SK-N-SH (cell line): Measurements from ENCODE around the gene MYL12B. TPM values are rescaled to one million over a fixed set of nuclear protein-coding genes. Genes with fewer than 3 reads are reported as not detected.
A peak's percentile ranks its signal among the peaks of the same experiment; 100 is the strongest.

Source experiments
- CTCF ChIA-PET: fragments of 300-600, 350-600 bp; formaldehyde crosslinking; extraction: SDS; loops from one replicate; lab custom pipeline; 2021; lab: Yijun Ruan, JAX
- POLR2A ChIA-PET: fragments of 350-600 bp; sonication (Branson Sonifier 250); formaldehyde crosslinking; extraction: SDS; loops from one replicate; lab custom pipeline; 2020; ENCODE audit warnings: antibody characterized with exemption, inconsistent platforms; lab: Yijun Ruan, JAX
- DNase-seq: peaks from one replicate; pipeline ENCODE4 v3.0.0; 2012
- H2AFZ ChIP-seq: fragments of 200-600 bp; sonication (generic); 2 replicates; pipeline ENCODE4 v1.8.1; 2016; ENCODE audit warnings: antibody characterized with exemption, mild to moderate bottlenecking, low read depth
- H3F3A ChIP-seq: fragments of 200-600 bp; sonication (generic); replicated peaks from 2 replicates; pipeline ENCODE3; 2016; ENCODE audit warnings: antibody characterized with exemption, mild to moderate bottlenecking; ENCODE audit not compliant: insufficient read depth
- H3K27ac ChIP-seq, 2 experiments: fragments of 200-500 bp in 1 of 2; fragments of 200-600 bp in 1 of 2; sonication (Bioruptor generic) in 1 of 2; sonication (generic), shearing (Covaris generic) in 1 of 2; 2 replicates each; pipeline versions ENCODE4 v1.5.1 to v1.6.1; 2014 to 2016; ENCODE audit warnings: low read depth in 2 of 2, inconsistent platforms in 1 of 2, low read length in 1 of 2, mild to moderate bottlenecking in 1 of 2, mixed read lengths in 1 of 2
- H3K27me3 ChIP-seq: fragments of 200-600 bp; sonication (generic), shearing (Covaris generic); 2 replicates; pipeline ENCODE4 v1.6.1; 2016; ENCODE audit warnings: mixed run types; ENCODE audit not compliant: insufficient read depth
- H3K36me3 ChIP-seq, 2 experiments: fragments of 200-500 bp in 1 of 2; fragments of 200-600 bp in 1 of 2; sonication (Bioruptor generic) in 1 of 2; sonication (generic) in 1 of 2; replicated peaks in 1 of 2; 2 replicates each; pipeline versions ENCODE3 to v1.5.1; 2014 to 2016; ENCODE audit warnings: low read length in 1 of 2, mild to moderate bottlenecking in 1 of 2; ENCODE audit not compliant: insufficient read depth in 2 of 2, control insufficient read depth in 1 of 2
- H3K4me1 ChIP-seq, 2 experiments: fragments of 200-500 bp in 1 of 2; fragments of 200-600 bp in 1 of 2; sonication (Bioruptor generic) in 1 of 2; sonication (generic), shearing (Covaris generic) in 1 of 2; 2 replicates each; pipeline versions ENCODE4 v1.5.1 to v1.6.1; 2014 to 2016; ENCODE audit warnings: low read depth in 1 of 2, low read length in 1 of 2, mixed run types in 1 of 2; ENCODE audit not compliant: insufficient read depth in 2 of 2, control insufficient read depth in 1 of 2
- H3K4me2 ChIP-seq: fragments of 200-600 bp; sonication (generic), shearing (Covaris generic); 2 replicates; pipeline ENCODE4 v1.6.1; 2017; ENCODE audit warnings: mixed run types
- H3K4me3 ChIP-seq, 2 experiments: fragments of 200-500 bp in 1 of 2; fragments of 200-600 bp in 1 of 2; sonication (Bioruptor generic) in 1 of 2; sonication (generic), shearing (Covaris generic) in 1 of 2; 2 replicates each; pipeline versions ENCODE4 v1.5.1 to v1.8.1; 2014 to 2016; ENCODE audit warnings: low read depth in 2 of 2, inconsistent platforms in 1 of 2, low read length in 1 of 2, mild to moderate bottlenecking in 1 of 2, mixed read lengths in 1 of 2, moderate library complexity in 1 of 2
- H3K79me2 ChIP-seq: fragments of 200-600 bp; sonication (generic); 2 replicates; pipeline ENCODE4 v1.8.1; 2017; ENCODE audit warnings: mild to moderate bottlenecking; ENCODE audit not compliant: insufficient read depth
- H3K9ac ChIP-seq: fragments of 200-600 bp; sonication (generic); 2 replicates; pipeline ENCODE4 v1.6.1; 2017; ENCODE audit warnings: mixed run types
- H3K9me2 ChIP-seq: fragments of 200-600 bp; sonication (generic); 2 replicates; pipeline ENCODE4 v1.6.1; 2017; ENCODE audit warnings: mixed run types
- H3K9me3 ChIP-seq: fragments of 200-600 bp; sonication (generic); 2 replicates; pipeline ENCODE4 v1.6.1; 2017; ENCODE audit warnings: mixed run types, mild to moderate bottlenecking, moderate library complexity
- H4K20me1 ChIP-seq: fragments of 200-600 bp; sonication (generic); 2 replicates; pipeline ENCODE4 v1.6.1; 2017; ENCODE audit warnings: mild to moderate bottlenecking, mixed run types; ENCODE audit not compliant: insufficient read depth
- CTCF ChIP-seq: fragments of 200-600 bp; sonication (generic); IDR thresholded peaks from 2 replicates; pipeline ENCODE4 v1.6.1; 2017; ENCODE audit warnings: antibody characterized with exemption, mild to moderate bottlenecking, moderate library complexity
- EP300 ChIP-seq, 2 experiments: IDR thresholded peaks; 2 replicates each; pipeline versions ENCODE4 v1.4.0 to v1.6.1; 2012; ENCODE audit warnings: borderline replicate concordance in 1 of 2, low read depth in 1 of 2, low read length in 1 of 2
- EZH2phosphoT487 ChIP-seq: fragments of 200-600 bp; sonication (generic); IDR thresholded peaks from 2 replicates; pipeline ENCODE4 v1.6.1; 2017; ENCODE audit warnings: low read depth, mixed run types, mild to moderate bottlenecking, antibody characterized with exemption, moderate library complexity, borderline replicate concordance
- FOXJ3 ChIP-seq: sonication (generic); formaldehyde crosslinking; IDR thresholded peaks from 2 replicates; pipeline ENCODE4 v1.5.1; 2020; ENCODE audit warnings: mild to moderate bottlenecking, missing genetic modification reagents
- GABPA ChIP-seq: IDR thresholded peaks from 2 replicates; pipeline ENCODE4 v1.4.0; 2012; ENCODE audit warnings: low read depth, mild to moderate bottlenecking
- GATA2 ChIP-seq: sonication (generic); formaldehyde crosslinking; IDR thresholded peaks from 2 replicates; pipeline ENCODE4 v1.5.0; 2020; ENCODE audit warnings: mild to moderate bottlenecking, missing genetic modification reagents
- MXI1 ChIP-seq: IDR thresholded peaks from 2 replicates; pipeline ENCODE4 v1.6.1; 2012; ENCODE audit warnings: mild to moderate bottlenecking, low read depth, low read length, improper control_type of control experiment
- NFIC ChIP-seq: IDR thresholded peaks from 2 replicates; pipeline ENCODE4 v1.4.0; 2012; ENCODE audit warnings: borderline replicate concordance
- POLR2AphosphoS5 ChIP-seq: IDR thresholded peaks from 2 replicates; pipeline ENCODE4 v1.6.1; 2012; ENCODE audit warnings: low read depth, low read length
- REST ChIP-seq: IDR thresholded peaks from 2 replicates; pipeline ENCODE4 v1.6.1; 2012; ENCODE audit warnings: mild to moderate bottlenecking, low read depth, low read length, moderate library complexity
- SIN3A ChIP-seq: IDR thresholded peaks from 2 replicates; pipeline ENCODE4 v1.6.1; 2012; ENCODE audit warnings: low read depth, mild to moderate bottlenecking, low read length, moderate library complexity, borderline replicate concordance
- TCF12 ChIP-seq: IDR thresholded peaks from 2 replicates; pipeline ENCODE4 v1.4.0; 2012
- TEAD4 ChIP-seq: IDR thresholded peaks from 2 replicates; pipeline ENCODE4 v1.4.0; 2012; ENCODE audit warnings: mild to moderate bottlenecking, borderline replicate concordance; ENCODE audit not compliant: insufficient read depth
- WGBS: methylation state at CpG from one replicate; pipeline ENCODE4 v1.1.6; 2017; ENCODE audit warnings: low lambda C conversion rate; 5-methylcytosine and 5-hydroxymethylcytosine counted together
- polyA plus RNA-seq, 3 experiments: library from polyadenylated mRNA; depleted of rRNA; stranded (reverse); fragments of >200 nt; gene quantifications; 2 replicates each; pipeline ENCODE4 v1.2.3, GENCODE V29; 2012
- TF ChIP-seq, protein P1 (sequence below): IDR thresholded peaks from 2 replicates; pipeline ENCODE4 v1.4.0; 2012; ENCODE audit warnings: low read depth
- TF ChIP-seq, protein P2 (sequence below): fragments of 150-350 bp; IDR thresholded peaks from 2 replicates; pipeline ENCODE4 v1.6.1; 2017; ENCODE audit warnings: antibody characterized with exemption, low read length, low read depth, borderline replicate concordance
- TF ChIP-seq, protein P3 (sequence below): IDR thresholded peaks from 2 replicates; pipeline ENCODE4 v1.4.0; 2012; ENCODE audit warnings: low read depth, borderline replicate concordance

MYL12B gene
- polyA plus RNA-seq, 1 of the 3 experiments (the other 2 are of a cell fraction), result 555 TPM

GRCh38 chr18:3304832-3305231 is 42.9 kb downstream of the MYL12B start:
- peaks cover 0 to 8% of the 10 kb centered on the region in 2 experiments; a peak in 3 of 4 replicates for H3K4me1 ChIP-seq
- H3F3A ChIP-seq, result peaks cover 10% of the 10 kb centered on the region
- DNase-seq, result no peak
- H3K4me2 ChIP-seq, result no peak overlapping the region
- no peak overlapping the region for H2AFZ ChIP-seq
- H4K20me1 ChIP-seq, result no peaks in the 10 kb centered on the region
- H3K9me2 ChIP-seq, result no peaks in the 10 kb centered on the region
- H3K36me3 ChIP-seq, result no peaks in the 10 kb centered on the region
- peak overlapping the region in 1 of 2 experiments; percentile 66; a peak in 2 of 4 replicates for H3K27ac ChIP-seq
- H3K9me3 ChIP-seq, result no peaks in the 10 kb centered on the region
- 91% methylated on average over 1 of the region's 1 CpG for WGBS
- no peak overlapping the region for H3K9ac ChIP-seq
- POLR2A ChIA-PET, result no interaction called here
- no peaks in the 10 kb centered on the region for H3K27me3 ChIP-seq
- TF ChIP-seq, protein P1, sequence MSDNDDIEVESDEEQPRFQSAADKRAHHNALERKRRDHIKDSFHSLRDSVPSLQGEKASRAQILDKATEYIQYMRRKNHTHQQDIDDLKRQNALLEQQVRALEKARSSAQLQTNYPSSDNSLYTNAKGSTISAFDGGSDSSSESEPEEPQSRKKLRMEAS, result no peak
- TF ChIP-seq TEAD4 (no peak), EZH2phosphoT487 (no peak), SIN3A (no peak), FOXJ3 (CRISPR knock-in tag) (no peak), GATA2 (CRISPR knock-in tag) (no peak), GABPA (no peak), MXI1 (no peak), CTCF (no peak), TCF12 (no peak), EP300 (IDR thresholded peaks at IDR 0.05; ENCODE audit: borderline replicate concordance in 1 of 2, low read depth in 1 of 2, low read length in 1 of 2) (no peak)
- TF ChIP-seq, protein P2, sequence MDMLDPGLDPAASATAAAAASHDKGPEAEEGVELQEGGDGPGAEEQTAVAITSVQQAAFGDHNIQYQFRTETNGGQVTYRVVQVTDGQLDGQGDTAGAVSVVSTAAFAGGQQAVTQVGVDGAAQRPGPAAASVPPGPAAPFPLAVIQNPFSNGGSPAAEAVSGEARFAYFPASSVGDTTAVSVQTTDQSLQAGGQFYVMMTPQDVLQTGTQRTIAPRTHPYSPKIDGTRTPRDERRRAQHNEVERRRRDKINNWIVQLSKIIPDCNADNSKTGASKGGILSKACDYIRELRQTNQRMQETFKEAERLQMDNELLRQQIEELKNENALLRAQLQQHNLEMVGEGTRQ, result no peak
- no peak overlapping the region for H3K4me3 ChIP-seq
- H3K79me2 ChIP-seq, result no peaks in the 10 kb centered on the region
- CTCF ChIA-PET, result interaction anchor here (1.4 kb wide), 1 partner anchor 150 kb away, joined by 3 read pairs; no protein-coding TSS in a partner anchor

- ChIA-PET CTCF (no interaction called here), POLR2A (no interaction called here)
- H3K9me2 ChIP-seq, result no peaks in the 10 kb centered on the region
- WGBS, result 34% methylated on average over 7 of the region's 7 CpGs
- 0 out of 2 replicates have a peak overlapping the region, but pooled peaks have one; percentile 17 for H3K4me2 ChIP-seq
- H3K9ac ChIP-seq, result no peak overlapping the region
- peaks cover 10% of the 10 kb centered on the region for H3F3A ChIP-seq
- H3K4me1 ChIP-seq, result peaks cover 0 to 8% of the 10 kb centered on the region in 2 experiments; a peak in 3 of 4 replicates
- no peaks in the 10 kb centered on the region for H3K36me3 ChIP-seq
- H3K27me3 ChIP-seq, result no peaks in the 10 kb centered on the region
- H3K79me2 ChIP-seq, result no peaks in the 10 kb centered on the region
- DNase-seq, result no peak
- no peak overlapping the region for H2AFZ ChIP-seq
- no peak overlapping the region for H3K4me3 ChIP-seq
- H3K9me3 ChIP-seq, result no peaks in the 10 kb centered on the region
- no peaks in the 10 kb centered on the region for H4K20me1 ChIP-seq
- peak overlapping the region in 1 of 2 experiments; percentile 66; a peak in 2 of 4 replicates for H3K27ac ChIP-seq
- TF ChIP-seq NFIC (peak; percentile 91), POLR2AphosphoS5 (peak; percentile 50; the same call in 1 of the 2 replicates), REST (0 out of 2 replicates have a peak, but pooled peaks have one; percentile 25)
- TF ChIP-seq, protein P3, sequence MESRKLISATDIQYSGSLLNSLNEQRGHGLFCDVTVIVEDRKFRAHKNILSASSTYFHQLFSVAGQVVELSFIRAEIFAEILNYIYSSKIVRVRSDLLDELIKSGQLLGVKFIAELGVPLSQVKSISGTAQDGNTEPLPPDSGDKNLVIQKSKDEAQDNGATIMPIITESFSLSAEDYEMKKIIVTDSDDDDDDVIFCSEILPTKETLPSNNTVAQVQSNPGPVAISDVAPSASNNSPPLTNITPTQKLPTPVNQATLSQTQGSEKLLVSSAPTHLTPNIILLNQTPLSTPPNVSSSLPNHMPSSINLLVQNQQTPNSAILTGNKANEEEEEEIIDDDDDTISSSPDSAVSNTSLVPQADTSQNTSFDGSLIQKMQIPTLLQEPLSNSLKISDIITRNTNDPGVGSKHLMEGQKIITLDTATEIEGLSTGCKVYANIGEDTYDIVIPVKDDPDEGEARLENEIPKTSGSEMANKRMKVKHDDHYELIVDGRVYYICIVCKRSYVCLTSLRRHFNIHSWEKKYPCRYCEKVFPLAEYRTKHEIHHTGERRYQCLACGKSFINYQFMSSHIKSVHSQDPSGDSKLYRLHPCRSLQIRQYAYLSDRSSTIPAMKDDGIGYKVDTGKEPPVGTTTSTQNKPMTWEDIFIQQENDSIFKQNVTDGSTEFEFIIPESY, result no peak
These were observed 43.4 kb downstream of the MYL12B start for GRCh38 chr18:3305354-3305762.
